GM19397 (cell line): ENCODE results near the gene CCL25.

Experiments used
- ATAC-seq: cut with Tn5 transposase; IDR thresholded peaks from one replicate; pipeline ENCODE4 v1.9.1; 2021; ENCODE audit warnings: mild to moderate bottlenecking, moderate library complexity; ENCODE audit not compliant: unreplicated experiment

The CCL25 gene

GRCh38 chr19:8109455-8109854 is 56.9 kb downstream of the CCL25 start:
- ATAC-seq, result no peak

GRCh38 chr19:8109890-8110662 is 57.5 kb downstream of the CCL25 start:
- ATAC-seq, result no peak

- ATAC-seq, result no peak
These were observed 58.4 kb downstream of the CCL25 start for GRCh38 chr19:8110931-8111330.

- ATAC-seq, result no peak
These were observed 58.8 kb downstream of the CCL25 start for GRCh38 chr19:8111376-8111775.
